Lung (tissue), 12 donors: Measurements from ENCODE around the gene BCAP31. TPM values are rescaled to one million over a fixed set of nuclear protein-coding genes. Genes with fewer than 3 reads are reported as not detected.

Experiments
- ATAC-seq: fragments of 200-7000 bp; cut with Tn5 transposase; one replicate; pipeline ENCODE4 v1.9.1; 2020; ENCODE audit warnings: moderate number of reproducible peaks; ENCODE audit not compliant: insufficient read depth, low FRiP score
- DNase-seq, 3 donors: peaks; one replicate each; pipeline ENCODE4 v3.0.0-alpha.2; 2013 to 2017
- H3K27ac ChIP-seq, 2 donors: one replicate each; pipeline ENCODE4 v1.5.1; 2013; ENCODE audit warnings: mild to moderate bottlenecking in 2 of 2, moderate library complexity in 2 of 2, control low read depth in 1 of 2, inconsistent platforms in 1 of 2, low read depth in 1 of 2, low read length in 1 of 2
- H3K27me3 ChIP-seq, 3 donors: one replicate each; pipeline ENCODE4 v1.5.1; 2013; ENCODE audit warnings: low read length in 2 of 3; ENCODE audit not compliant: control insufficient read depth in 3 of 3, insufficient read depth in 3 of 3
- H3K36me3 ChIP-seq, 4 donors: one replicate each; pipeline ENCODE4 v1.5.1; 2013; ENCODE audit warnings: low read length in 4 of 4, mild to moderate bottlenecking in 1 of 4, moderate library complexity in 1 of 4; ENCODE audit not compliant: control insufficient read depth in 4 of 4, insufficient read depth in 4 of 4
- H3K4me1 ChIP-seq, 5 donors: one replicate each; pipeline ENCODE4 v1.5.1; 2013; ENCODE audit warnings: low read length in 5 of 5, mild to moderate bottlenecking in 2 of 5, moderate library complexity in 1 of 5; ENCODE audit not compliant: control insufficient read depth in 5 of 5, insufficient read depth in 5 of 5
- H3K4me3 ChIP-seq: one replicate; pipeline ENCODE4 v1.5.1; 2013; ENCODE audit warnings: mild to moderate bottlenecking, control low read depth, moderate library complexity
- H3K9ac ChIP-seq, 2 donors: one replicate each; pipeline ENCODE4 v1.5.1; 2013; ENCODE audit warnings: low read length in 2 of 2, control low read depth in 1 of 2; ENCODE audit not compliant: insufficient read depth in 1 of 2
- H3K9me3 ChIP-seq, 4 donors: one replicate each; pipeline ENCODE4 v1.5.1; 2013; ENCODE audit warnings: low read length in 3 of 4, mild to moderate bottlenecking in 1 of 4, moderate library complexity in 1 of 4; ENCODE audit not compliant: control insufficient read depth in 4 of 4, insufficient read depth in 3 of 4
- WGBS, 2 donors: extraction: QIAGEN DNeasy Blood & Tissue Kit; methylation state at CpG; one replicate each; pipeline ENCODE4 v1.1.7; 2013; 5-methylcytosine and 5-hydroxymethylcytosine counted together
- polyA plus RNA-seq, 2 donors: library from polyadenylated mRNA; stranded (reverse); fragments of 200-250 nt; gene quantifications; one replicate each; pipeline ENCODE4 v1.2.1, GENCODE V29; 2013
- total RNA-seq, 2 donors: library from RNA; depleted of rRNA in 1 of 2; stranded (reverse); fragments of >200 nt in 1 of 2; gene quantifications; one replicate each; pipeline ENCODE4 v1.2.1, GENCODE V29; 2014 to 2021
- TF ChIP-seq, protein P1 (sequence below): IDR thresholded peaks from 2 replicates; pipeline ENCODE4 v1.5.1; 2012; ENCODE audit warnings: mild to moderate bottlenecking; ENCODE audit errors: control extremely low read depth, extremely low read depth
- donor health status: control.
- donor health status: control.
- donor health status: Bipolar disorder and iron deficiency.
- donor health status: healthy.
- donor health status: DM: yes; HTN: yes; CAD: no.

The BCAP31 gene
- total and polyA plus RNA-seq, 4 donors: 76.8 to 283 (median 206) TPM

DNA sequence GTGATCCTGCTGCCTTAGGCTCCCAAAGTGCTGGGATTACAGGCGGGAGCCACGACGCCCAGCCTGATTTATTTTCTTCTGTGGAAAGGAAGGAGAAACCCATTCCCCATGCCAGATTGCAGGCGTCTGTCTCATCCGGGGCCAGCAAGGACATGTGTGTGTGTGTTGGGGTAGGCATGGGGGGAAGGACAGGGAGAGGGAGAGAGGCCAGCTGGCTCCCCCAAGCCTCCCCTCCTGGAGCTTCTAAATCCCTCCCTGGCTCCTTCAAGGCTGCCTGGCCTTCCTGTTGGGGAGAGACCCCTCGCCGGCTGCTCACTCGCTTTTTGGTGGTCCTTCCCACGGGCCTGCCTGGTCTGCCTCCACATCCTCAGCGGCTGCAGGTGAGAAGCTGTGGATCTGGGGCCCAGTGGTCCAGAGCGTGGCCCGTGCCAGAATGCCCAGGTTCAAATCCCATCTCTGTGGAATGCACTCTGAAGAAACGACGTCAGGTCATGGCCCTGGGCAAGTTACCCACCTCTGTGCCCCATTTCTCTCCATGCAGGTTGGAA, 38.5 kb upstream of the BCAP31 start:
- TF ChIP-seq, protein P1, sequence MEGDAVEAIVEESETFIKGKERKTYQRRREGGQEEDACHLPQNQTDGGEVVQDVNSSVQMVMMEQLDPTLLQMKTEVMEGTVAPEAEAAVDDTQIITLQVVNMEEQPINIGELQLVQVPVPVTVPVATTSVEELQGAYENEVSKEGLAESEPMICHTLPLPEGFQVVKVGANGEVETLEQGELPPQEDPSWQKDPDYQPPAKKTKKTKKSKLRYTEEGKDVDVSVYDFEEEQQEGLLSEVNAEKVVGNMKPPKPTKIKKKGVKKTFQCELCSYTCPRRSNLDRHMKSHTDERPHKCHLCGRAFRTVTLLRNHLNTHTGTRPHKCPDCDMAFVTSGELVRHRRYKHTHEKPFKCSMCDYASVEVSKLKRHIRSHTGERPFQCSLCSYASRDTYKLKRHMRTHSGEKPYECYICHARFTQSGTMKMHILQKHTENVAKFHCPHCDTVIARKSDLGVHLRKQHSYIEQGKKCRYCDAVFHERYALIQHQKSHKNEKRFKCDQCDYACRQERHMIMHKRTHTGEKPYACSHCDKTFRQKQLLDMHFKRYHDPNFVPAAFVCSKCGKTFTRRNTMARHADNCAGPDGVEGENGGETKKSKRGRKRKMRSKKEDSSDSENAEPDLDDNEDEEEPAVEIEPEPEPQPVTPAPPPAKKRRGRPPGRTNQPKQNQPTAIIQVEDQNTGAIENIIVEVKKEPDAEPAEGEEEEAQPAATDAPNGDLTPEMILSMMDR: no peak
- 85 to 87% methylated on average over 11 to 14 of the region's 14 CpGs for WGBS, 2 donors
- H3K9me3 ChIP-seq: peaks cover 0 to 5% (median 0%) of the 10 kb centered on the region in 4 donors
- peaks cover 0 to 16% (median 10%) of the 10 kb centered on the region in 5 donors for H3K4me1 ChIP-seq
- H3K27me3 ChIP-seq: no peaks in the 10 kb centered on the region
- no peak for ATAC-seq
- H3K27ac ChIP-seq: no peak overlapping the region
- DNase-seq: peak in 1 of 3 donors; percentile 7
- no peak overlapping the region for H3K4me3 ChIP-seq
- no peak overlapping the region for H3K9ac ChIP-seq
- no peaks in the 10 kb centered on the region for H3K36me3 ChIP-seq

DNA sequence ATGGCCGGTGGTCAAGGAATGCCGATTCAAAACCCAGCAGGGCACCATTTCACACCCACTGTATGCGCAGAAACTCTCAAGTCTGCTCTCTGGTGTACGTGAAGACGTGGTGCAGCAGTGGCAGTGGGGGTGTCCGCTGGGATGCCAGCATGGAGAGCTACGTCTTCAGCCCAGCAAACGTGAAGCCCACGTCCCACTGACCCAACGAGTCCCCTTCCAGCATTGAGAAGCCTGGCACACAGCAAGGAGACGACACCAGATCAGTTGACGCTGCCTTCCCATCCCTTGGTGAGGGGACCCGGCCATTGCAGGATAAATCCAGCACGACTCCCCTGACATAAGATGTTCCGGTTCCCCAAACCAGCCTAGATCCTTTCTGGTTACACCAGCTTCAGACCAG, 37.7 kb upstream of the BCAP31 start:
- Histone ChIP-seq H3K27ac (no peak overlapping the region), H3K27me3 (no peaks in the 10 kb centered on the region), H3K36me3 (no peaks in the 10 kb centered on the region), H3K9me3 (peaks cover 0 to 5% (median 0%) of the 10 kb centered on the region in 4 donors), H3K4me3 (no peak overlapping the region), H3K4me1 (peaks cover 0 to 16% (median 10%) of the 10 kb centered on the region in 5 donors), H3K9ac (no peak overlapping the region)
- TF ChIP-seq, protein P1: no peak
- peak in 1 of 3 donors; percentile 9 for DNase-seq
- ATAC-seq: no peak
- WGBS, 2 donors: 82 to 90% methylated on average over 15 of the region's 15 CpGs

DNA sequence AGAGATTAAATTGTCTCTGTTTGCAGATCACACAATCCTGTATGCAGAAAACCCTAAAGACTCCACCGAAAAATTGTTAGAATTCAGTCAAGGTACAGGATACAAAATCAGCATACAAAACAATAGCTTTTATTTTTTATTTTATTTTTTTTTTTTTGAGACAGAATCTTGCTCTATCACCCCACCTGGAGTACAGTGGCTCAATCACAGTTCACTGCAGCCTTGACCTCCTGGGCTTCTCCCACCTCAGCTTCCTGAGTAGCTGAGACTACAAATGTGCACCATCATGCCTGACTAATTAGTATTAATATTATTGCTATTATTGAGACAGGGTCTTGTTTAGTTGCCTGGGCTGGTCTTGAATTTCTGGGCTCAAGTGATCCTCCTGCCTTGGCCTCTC, 30.9 kb upstream of the BCAP31 start:
- ATAC-seq (no peak), DNase-seq (no peak)
- Histone ChIP-seq H3K9ac (no peak overlapping the region), H3K4me1 (no peaks in the 10 kb centered on the region), H3K9me3 (peaks cover 0 to 4% (median 0%) of the 10 kb centered on the region in 4 donors), H3K27me3 (no peaks in the 10 kb centered on the region), H3K36me3 (no peaks in the 10 kb centered on the region), H3K4me3 (no peak overlapping the region), H3K27ac (no peak overlapping the region)
- 82 to 87% methylated on average over 1 of the region's 1 CpG for WGBS, 2 donors
- TF ChIP-seq, protein P1: no peak
